ENCODE results near the gene RPL12. TPM values are rescaled to one million over a fixed set of nuclear protein-coding genes. Genes with fewer than 3 reads are reported as not detected.

The RPL12 gene
- polyA plus RNA-seq, 1 donor (not counting 4 experiments of a cell fraction or from before 2014, with no cell fraction given): 2,671 TPM

DNA sequence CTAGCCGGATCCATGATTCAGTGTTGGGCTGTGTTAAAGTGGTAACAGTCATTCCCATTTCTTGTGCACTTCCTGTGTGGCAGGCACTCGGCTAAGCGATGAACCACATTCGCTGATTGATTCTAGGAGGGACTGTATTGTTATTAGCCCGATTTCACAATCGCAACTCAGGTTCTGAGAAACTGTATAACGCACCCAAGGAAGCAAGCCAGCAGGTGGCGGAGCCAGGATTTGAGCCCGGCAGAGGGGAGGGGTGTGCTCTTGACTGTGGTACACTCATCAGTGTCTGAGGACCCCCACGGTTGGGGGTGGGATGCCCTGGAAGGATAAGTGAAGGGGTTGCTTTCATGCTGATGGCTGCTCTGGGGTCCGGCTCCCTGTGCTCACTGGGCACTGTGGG is 34.8 kb upstream of the RPL12 start:
- H3K36me3 ChIP-seq (ENCODE audit: control insufficient read depth in 2 of 2, extremely low read depth in 1 of 2, insufficient read depth in 2 of 2, low read length in 2 of 2): peaks cover 12 to 24% of the 10 kb centered on the region in 2 experiments
- dilution Hi-C loops (cut with MboI; ENCODE audit: extremely low pct_ligation_motif_present, low sequenced_read_pairs): no loop called here
- no peaks in the 10 kb centered on the region for H3K27me3 ChIP-seq (ENCODE audit: control insufficient read depth, extremely low read depth, insufficient read depth, low read length)
- no peak overlapping the region for H2AFZ ChIP-seq (ENCODE audit: control insufficient read depth, low read length)
- no peak for FAIRE-seq
- no peaks in the 10 kb centered on the region for H3K9me3 ChIP-seq (ENCODE audit: control insufficient read depth, low read depth, low read length)
- H3K4me1 ChIP-seq (ENCODE audit: control insufficient read depth, extremely low read depth, insufficient read depth, low read length): no peaks in the 10 kb centered on the region
- no peak overlapping the region for H3K9ac ChIP-seq (ENCODE audit: control insufficient read depth, extremely low read depth, insufficient read depth, low read length)
- H3K79me2 ChIP-seq (ENCODE audit: control insufficient read depth, insufficient read depth, low read length): no peaks in the 10 kb centered on the region
- H3K4me3 ChIP-seq (ENCODE audit: control insufficient read depth in 2 of 3, extremely low read depth in 1 of 3, insufficient read depth in 2 of 3, low read depth in 1 of 3, low read length in 3 of 3): no peak overlapping the region
- H3K27ac ChIP-seq (ENCODE audit: control insufficient read depth, insufficient read depth, low read length): no peak overlapping the region
- H3K4me2 ChIP-seq (ENCODE audit: control insufficient read depth, extremely low read depth, insufficient read depth, low read depth, low read length): no peak overlapping the region
- TF ChIP-seq, protein P1, sequence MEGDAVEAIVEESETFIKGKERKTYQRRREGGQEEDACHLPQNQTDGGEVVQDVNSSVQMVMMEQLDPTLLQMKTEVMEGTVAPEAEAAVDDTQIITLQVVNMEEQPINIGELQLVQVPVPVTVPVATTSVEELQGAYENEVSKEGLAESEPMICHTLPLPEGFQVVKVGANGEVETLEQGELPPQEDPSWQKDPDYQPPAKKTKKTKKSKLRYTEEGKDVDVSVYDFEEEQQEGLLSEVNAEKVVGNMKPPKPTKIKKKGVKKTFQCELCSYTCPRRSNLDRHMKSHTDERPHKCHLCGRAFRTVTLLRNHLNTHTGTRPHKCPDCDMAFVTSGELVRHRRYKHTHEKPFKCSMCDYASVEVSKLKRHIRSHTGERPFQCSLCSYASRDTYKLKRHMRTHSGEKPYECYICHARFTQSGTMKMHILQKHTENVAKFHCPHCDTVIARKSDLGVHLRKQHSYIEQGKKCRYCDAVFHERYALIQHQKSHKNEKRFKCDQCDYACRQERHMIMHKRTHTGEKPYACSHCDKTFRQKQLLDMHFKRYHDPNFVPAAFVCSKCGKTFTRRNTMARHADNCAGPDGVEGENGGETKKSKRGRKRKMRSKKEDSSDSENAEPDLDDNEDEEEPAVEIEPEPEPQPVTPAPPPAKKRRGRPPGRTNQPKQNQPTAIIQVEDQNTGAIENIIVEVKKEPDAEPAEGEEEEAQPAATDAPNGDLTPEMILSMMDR (optimal IDR thresholded peaks at IDR 0.05 in 1 of 3, IDR thresholded peaks at IDR 0.05 in 1 of 3, conservative IDR thresholded peaks at IDR 0.05 in 1 of 3; ENCODE audit: extremely low read depth in 1 of 3, insufficient read depth in 2 of 3, low read length in 3 of 3): no peak
- TF ChIP-seq EZH2 (IDR thresholded peaks at IDR 0.05; ENCODE audit: low read length): no peak
- H4K20me1 ChIP-seq (ENCODE audit: control insufficient read depth, extremely low read depth, insufficient read depth, low read length): no peaks in the 10 kb centered on the region
- DNase-seq (ENCODE audit: low read depth, low spot score): no peak
- H3K9me1 ChIP-seq (ENCODE audit: control insufficient read depth, extremely low read depth, insufficient read depth, low read length): no peaks in the 10 kb centered on the region

DNA sequence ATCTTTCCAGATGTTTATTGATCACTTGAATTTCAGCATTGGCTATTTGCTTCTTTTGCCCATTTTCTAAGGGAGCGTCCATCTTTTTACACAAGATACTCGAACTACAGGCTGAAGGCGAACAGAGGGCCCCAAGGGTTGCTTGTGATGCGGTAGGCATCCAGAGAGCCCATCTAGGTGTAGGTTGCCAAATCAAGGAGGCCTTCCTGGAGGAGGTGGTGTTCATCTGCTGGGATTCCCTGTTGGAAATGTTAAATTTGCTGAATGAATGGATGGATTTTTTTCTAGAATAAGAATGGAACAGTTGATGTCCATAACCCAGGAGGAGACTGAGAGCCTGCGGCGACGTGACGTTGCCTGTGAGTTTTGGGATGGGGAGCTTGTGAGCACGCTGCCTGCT is 31.5 kb upstream of the RPL12 start:
- no peaks in the 10 kb centered on the region for H3K9me1 ChIP-seq (ENCODE audit: control insufficient read depth, extremely low read depth, insufficient read depth, low read length)
- H3K9me3 ChIP-seq (ENCODE audit: control insufficient read depth, low read depth, low read length): no peaks in the 10 kb centered on the region
- H3K4me2 ChIP-seq (ENCODE audit: control insufficient read depth, extremely low read depth, insufficient read depth, low read depth, low read length): no peak overlapping the region
- TF ChIP-seq, protein P1 (optimal IDR thresholded peaks at IDR 0.05 in 1 of 3, IDR thresholded peaks at IDR 0.05 in 1 of 3, conservative IDR thresholded peaks at IDR 0.05 in 1 of 3; ENCODE audit: extremely low read depth in 1 of 3, insufficient read depth in 2 of 3, low read length in 3 of 3): no peak
- no peak for TF ChIP-seq EZH2 (IDR thresholded peaks at IDR 0.05; ENCODE audit: low read length)
- H3K36me3 ChIP-seq (ENCODE audit: control insufficient read depth in 2 of 2, extremely low read depth in 1 of 2, insufficient read depth in 2 of 2, low read length in 2 of 2): peaks cover 26 to 28% of the 10 kb centered on the region in 2 experiments
- no peak overlapping the region for H3K4me3 ChIP-seq (ENCODE audit: control insufficient read depth in 2 of 3, extremely low read depth in 1 of 3, insufficient read depth in 2 of 3, low read depth in 1 of 3, low read length in 3 of 3)
- no peak overlapping the region for H3K27ac ChIP-seq (ENCODE audit: control insufficient read depth, insufficient read depth, low read length)
- H3K27me3 ChIP-seq (ENCODE audit: control insufficient read depth, extremely low read depth, insufficient read depth, low read length): no peaks in the 10 kb centered on the region
- FAIRE-seq (no peak), DNase-seq (ENCODE audit: low read depth, low spot score) (no peak)
- no peaks in the 10 kb centered on the region for H4K20me1 ChIP-seq (ENCODE audit: control insufficient read depth, extremely low read depth, insufficient read depth, low read length)
- dilution Hi-C loops (cut with MboI; ENCODE audit: extremely low pct_ligation_motif_present, low sequenced_read_pairs): no loop called here
- H2AFZ ChIP-seq (ENCODE audit: control insufficient read depth, low read length): no peak overlapping the region
- no peaks in the 10 kb centered on the region for H3K79me2 ChIP-seq (ENCODE audit: control insufficient read depth, insufficient read depth, low read length)
- no peaks in the 10 kb centered on the region for H3K4me1 ChIP-seq (ENCODE audit: control insufficient read depth, extremely low read depth, insufficient read depth, low read length)
- H3K9ac ChIP-seq (ENCODE audit: control insufficient read depth, extremely low read depth, insufficient read depth, low read length): no peak overlapping the region
